HG03520 (cell line): Measurements from ENCODE around the gene CELF4.

Experiments used
- ATAC-seq: cut with Tn5 transposase; IDR thresholded peaks from one replicate; pipeline ENCODE4 v1.9.1; 2021; ENCODE audit warnings: mild to moderate bottlenecking, moderate library complexity; ENCODE audit not compliant: unreplicated experiment

CELF4 gene

DNA sequence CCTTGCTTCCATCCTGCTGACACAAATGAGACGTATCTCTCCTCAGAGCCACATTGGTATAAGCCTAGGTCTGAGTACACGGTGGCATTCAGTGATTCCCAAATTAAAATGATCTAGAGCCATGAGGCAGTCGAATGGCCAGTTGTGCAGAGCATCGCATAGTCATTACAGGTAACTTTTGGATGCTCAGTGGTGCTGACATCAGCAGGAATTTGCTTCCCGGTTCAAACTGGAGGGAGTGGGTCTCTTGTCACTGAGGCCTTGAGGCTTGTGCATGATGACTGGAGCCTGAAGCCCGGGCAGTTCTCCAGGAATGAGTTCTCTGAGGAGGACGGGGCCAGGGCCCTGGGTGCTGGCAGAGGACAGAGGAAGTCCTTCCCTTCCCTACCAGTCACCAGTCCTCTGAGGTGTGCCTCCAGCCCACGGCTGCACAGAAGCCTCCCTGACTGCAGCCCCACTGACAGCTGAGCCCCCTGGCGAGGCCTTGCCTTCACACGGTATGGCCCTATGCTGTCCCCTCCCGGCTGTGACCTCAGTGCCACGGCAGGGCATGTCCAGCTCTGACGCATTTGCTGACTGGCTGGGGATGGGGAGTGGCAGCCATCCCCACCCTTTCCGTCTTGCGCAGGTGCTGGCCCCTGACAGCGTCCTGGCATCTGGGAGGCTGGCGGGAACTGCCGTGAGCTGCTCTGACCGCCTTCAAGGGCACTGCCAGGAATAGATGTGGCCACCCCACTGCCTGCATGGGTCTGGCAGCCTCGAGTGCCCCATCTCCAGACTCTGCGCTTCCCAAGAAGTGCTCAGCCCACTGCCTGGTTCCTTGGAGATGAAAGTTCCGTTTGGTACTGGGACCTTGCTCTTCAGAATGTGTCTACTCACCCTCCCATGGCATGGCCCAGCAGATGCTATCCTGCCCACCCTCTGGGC is 117.4 kb downstream of the CELF4 start:
- ATAC-seq: no peak

DNA sequence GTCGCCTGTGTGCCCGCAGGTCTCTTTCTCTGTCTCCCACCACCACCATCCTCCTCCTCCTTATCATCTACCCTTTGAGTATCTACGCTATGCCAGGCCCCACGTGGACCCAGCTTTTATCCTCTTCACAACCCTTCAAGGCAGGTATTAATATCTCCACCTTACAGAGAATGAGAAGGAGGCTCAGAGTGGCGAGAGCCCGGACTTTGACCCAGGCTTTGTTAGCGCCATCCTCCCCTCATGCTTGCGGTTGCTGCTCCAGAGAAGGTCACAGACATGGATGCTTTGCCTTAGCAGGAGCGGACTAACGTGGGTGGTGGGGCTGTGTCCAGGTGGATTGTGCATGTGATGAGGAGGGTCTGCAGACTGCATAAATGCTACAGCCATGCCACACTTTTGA is 119.8 kb downstream of the CELF4 start:
- ATAC-seq: no peak

DNA sequence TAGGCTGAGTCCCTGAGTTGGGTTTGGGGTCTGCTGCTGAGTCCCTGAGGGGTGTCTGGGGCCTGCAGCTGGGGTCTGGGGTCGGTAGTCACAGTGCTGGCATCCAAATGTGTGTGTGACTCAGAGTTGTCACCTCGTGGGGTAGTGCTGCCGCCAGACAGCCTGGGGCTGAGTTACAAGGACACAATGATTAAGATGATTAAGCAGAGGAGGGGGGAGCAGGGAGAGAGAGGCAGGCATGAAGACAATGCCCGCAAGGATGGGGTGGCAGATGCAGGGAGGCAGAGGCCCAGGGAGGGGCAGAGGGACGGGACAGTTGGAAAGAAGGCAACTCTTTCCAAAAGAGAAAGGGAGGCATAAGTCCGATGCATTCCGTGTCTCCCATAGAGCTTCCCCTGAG is 120.2 kb downstream of the CELF4 start:
- ATAC-seq: no peak

DNA sequence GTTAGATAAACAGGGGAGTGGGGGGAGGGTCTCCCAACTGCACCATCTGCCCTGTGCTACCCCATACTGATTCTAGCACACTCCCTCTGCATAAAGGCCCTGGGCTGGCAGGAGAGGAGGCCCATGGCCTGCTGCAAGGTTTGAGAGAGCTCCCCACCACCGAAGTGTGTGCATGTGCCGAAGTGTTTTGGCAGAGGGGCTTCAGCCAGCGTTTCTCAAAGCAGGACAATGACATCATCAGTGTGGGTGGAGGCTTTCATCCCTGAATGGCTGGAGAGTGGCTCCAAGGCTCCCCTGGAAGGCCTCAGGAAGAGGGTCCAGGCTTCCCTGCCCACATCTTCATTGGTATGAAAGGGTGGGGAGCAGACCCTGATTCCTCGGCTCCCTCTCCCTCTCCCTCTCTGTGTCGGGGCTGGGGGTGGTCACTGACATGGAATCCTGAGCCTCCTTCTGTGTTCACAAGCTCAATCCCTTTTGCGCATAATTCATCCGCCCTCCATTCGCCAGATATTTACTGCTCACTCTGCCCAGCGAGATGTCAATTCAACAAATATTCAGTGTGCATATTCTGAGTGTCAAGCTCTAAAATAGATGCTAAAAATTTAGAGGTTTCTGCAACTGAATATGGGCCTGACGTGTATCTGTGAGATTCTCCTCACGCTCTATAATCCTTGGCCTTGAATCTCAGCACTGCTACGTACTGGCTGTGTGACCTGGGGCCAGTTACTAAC is 122.1 kb downstream of the CELF4 start:
- ATAC-seq: no peak

DNA sequence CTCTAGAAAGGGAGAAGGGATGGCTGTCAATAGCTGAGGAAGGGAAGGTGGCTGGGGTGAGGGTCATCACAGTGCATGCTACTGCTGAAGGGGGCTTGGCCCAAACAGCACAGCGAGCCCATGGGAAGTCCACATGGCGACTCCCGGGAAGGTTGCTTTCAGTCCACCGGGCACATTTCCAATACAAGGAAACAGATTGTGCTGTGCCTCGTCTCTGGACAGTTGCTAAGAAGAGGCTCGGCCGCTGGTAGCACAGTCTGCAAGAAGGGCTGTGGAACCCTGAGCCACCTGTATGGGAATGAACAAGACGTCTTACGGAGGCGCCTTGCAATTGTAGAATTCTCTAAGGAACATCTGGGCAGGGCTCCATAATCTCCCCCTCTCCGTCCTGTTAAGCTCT is 123.1 kb downstream of the CELF4 start:
- ATAC-seq: no peak

DNA sequence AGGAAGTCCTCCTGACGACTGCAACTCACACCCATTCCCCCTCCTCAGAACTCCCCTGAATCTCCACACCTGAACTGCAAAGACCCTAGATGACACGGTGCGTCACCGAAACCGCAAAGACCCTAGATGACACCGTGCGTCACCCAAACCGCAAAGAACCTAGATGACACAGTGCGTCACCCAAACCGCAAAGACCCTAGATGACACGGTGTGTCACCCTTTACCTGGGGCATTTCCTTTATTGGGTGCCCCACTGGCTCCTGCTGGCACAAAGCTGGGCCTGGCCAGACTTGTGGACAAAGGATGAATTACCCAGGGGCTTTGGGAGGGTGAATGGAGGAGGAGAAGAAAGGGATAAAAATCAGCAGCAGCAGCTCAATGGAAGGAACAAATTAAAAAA is 123.8 kb downstream of the CELF4 start:
- ATAC-seq: no peak

DNA sequence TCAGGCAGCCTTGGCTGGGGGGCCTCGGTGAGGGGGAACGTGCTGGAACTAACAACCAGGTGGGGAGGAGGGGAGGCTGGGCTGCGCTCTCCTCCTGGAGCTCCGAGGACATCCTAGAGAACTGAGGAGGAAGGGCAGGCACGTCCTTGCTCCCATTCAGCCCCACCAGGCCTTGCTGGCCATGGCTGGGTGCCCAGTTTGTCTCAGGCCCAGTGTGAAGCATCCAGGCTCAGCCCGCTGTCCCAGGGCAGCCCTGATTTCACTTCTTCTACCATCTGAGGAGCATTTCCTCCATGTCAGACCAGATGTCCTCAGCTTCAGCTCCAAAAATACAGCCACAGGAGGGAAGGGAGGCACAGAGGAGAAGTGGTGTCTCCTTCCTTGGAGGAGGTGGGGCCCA is 125.4 kb downstream of the CELF4 start:
- no peak for ATAC-seq

DNA sequence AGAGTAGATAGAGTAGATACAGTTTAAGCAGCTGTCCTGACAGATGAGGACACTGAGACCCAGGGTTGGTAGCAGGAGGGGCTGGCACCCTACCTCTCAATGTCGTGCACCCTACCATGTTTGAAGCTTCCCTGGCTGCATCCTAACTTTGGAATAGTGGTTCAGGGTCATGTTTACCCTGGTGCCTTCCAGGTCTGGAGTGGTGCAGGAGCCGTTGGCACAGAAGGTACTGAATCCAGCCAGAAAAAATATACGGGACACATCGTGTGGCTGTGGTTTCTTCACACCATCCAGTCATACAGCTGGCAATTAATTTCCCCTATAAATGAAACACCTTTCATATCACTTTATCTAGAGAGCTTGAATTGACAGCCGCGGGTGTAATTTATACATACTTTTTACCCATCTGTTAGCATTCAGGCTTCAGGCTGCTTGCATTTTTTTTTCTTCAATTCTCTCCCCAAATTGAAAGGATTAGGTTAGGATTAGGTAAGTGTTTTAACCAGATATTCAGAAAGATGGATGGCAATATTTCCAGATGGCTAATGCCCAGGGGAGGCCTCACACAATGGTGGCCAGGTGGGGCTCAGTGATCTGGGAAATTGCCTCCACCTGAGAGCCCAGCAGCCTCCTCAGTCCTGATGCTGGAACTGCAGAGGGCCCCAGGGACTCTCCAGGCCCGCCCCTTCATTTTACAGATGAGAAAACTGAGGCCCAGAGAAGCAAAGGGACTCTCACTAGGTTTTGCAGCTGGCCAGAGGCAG is 127.0 kb downstream of the CELF4 start:
- no peak for ATAC-seq

DNA sequence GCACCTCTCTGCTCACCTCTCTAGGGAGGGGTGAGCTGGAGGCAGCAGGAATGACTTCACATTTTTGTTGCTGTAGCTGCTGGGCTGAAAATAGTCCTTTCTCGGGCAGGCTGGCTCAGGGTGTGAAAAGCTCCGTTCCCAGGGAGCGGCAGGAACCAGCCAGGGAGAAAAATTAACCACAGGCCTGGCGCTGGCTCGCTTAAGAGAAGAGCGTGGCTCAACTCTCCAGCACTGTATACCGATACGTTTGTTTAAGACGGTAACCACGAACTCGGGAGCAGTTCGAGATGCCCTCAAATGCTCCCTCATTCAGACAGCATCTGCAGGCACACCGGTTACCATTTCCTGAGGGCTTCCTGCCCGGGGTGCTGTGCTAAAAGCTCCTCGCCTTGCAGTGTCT is 129.6 kb downstream of the CELF4 start:
- no peak for ATAC-seq

DNA sequence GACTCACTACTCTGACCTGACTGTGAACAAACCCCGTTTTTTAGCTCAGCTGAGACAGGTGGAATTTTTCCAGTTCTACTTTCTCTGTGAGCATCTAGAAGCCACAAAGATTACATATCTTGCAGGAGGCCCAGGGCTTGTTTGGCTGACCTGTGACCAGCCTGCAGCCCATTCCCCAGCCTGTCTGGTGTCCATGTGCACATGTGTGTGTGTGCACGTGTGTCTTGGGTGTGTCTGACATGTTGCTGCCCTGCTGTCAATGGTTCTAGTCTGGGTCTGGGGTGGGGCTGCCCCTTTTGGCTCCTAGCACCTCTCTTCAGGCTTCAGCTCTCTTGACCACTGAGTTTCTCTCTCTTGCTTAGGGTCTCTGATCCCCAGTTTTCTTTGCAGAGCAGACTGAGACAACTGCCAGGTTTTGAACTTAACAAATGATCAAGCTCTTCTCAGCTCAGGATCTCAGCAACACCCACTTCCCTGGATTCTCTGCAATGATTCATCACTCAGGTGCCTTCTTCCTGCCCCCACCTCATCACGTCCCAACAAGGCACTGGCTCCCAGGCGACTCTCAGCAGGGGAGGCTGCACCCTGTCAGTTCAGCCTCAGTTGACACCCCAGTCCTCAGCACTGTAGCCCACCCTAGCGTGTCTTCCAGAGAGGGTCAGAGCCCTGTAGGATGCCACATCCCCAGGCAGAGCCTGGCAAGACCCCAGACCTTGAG is 130.3 kb downstream of the CELF4 start:
- ATAC-seq: no peak

DNA sequence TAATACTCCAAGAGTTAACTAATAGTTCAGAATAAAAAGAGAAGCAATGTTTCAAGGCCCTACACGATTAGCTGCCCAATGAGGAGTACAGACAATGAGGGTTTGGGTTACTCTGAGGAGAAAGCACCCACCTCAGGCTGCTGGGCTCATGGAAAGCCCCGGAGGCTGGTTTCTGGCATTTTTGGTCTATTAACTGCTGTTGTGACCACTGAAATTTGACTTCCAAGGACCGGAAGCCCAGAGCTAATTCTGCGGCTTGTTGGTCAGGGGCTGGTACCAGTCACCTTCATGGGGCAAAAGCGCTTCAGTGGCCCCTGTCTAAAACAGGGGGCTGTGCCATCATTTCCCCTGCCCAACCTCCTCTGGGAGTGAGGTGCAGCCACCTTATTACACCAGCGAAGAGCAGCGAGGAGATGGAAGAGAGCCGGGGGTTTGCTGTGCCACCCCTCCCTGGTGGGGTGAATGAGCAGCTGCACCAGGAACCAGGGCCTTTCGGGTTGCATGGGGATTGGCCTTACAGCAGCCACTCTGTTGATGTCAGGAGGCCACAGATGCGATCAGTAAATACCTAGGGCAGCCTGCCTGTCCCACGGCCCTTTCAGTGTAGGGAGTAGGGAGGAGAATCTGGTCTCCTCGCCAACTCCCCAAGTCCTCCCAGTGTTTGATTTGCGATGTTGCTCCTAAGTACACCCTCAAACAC is 131.3 kb downstream of the CELF4 start:
- no peak for ATAC-seq

DNA sequence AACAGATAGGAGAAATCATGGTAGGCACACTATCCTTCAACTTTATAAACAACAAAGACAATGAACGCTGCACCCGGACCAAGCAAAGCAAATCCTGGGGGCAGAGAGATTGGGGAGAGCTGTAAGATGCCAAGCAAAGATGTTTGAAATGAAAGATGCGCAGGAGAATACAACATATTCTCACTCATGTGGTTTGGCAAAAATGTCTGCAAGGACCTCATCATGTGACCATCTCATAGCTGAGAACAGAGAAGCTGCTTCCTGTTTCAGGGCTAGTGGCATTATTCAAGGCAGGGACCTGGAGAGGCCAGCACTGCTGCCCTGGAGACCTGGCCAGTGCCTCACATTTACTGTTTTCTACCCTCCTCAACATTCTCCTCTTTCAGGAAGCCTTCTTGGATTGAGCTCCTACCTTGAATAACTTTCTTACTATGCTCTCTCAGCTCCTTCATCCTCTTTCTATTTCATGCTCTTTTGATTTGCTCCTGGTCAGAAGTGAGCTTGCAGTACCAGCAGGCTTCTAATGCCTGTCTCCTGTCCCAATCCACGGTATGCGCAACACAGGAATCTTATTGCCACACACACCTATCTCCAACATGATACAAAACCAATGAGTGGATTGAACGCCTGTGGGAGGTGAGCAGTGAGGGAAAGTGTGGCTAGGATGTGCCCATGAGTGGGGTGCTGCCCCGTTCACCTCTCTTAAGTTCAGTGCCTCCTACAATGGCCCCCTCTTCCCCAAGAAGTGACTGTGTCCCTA is 133.0 kb downstream of the CELF4 start:
- no peak for ATAC-seq

DNA sequence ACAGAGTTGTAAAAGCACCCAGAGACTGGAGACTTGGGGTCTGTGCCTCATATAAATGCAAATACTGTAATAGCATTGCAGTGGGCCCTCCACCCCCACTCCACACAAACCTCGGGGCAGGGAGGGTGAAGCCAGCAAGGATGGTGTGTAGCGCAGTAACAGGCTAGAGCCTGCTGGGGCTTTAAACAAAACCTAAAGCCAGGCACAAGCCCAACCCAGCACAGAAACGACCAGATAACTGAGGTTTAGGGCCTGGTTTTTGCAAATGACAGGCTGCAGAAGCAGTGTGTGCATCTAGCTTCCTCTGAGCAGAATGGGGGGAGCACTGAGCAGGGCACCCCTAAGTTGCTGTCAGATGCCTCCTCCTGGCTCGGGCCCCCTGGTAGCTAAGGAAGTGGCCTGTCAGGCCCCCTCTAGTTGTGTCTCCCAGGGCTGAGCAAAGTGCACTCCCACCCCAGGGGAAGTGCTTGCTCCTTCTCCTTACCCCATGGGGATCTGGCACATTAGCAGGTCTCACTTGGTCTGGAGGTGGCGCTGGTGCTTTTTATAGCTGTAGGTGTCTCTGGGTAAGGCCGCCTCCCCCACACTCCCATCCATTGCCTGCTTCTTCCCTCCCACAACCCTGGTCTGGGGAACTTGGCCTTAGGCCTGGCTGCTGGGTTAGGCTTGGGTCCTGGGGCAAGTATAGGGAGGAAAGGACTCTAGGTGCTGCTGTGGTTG is 135.1 kb downstream of the CELF4 start:
- no peak for ATAC-seq

DNA sequence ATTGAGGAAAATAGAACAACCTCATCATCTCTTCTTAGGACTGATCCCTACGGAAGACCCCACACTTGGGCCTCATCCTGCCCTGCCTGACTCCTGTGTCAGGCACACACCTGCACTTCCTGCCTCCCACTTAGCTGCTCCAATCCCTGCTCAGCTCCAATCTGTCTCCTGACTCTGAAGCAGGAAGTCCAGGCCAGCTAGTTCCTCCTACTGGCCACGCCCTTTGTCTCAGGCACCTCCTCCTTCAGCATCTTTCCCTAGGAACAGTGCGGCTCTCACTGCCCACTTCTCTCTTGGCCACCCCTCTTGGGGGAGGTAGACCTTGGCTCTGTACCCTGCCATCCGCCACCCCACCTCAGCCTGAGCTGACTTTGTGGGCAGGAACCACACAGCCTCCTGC is 135.8 kb downstream of the CELF4 start:
- ATAC-seq: no peak

DNA sequence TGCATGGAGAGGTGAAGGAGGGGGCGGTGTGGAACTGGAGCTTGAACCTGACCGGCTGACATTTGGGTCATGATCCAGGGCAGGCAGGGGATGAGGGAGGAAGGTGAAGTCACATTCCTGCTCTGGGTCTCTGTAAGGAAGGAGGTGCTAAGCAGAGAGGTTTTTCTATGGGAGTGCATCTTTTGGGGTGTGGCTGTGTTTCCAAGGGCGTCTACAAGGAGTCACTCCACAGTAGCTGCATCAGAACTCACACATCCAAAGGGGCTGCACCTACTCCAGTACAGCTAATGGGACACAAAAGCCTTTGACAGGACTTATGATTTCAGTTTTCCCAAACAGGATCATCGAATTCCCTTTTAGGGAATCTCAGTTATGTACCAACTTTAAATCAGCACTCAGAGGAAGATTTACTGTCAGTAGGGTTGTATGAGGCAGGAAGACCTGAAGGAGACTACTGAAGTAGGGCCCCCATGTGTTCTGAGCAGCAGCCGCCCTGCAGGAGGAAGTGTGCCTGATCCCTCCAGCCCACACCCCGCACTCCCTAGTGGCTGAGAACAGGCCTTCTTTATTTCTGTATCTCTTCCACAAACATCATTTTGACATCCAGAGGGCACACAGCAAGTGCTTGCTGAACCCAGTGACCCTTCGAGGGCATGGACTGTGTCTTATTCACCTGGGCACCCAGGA is 137.2 kb downstream of the CELF4 start:
- no peak for ATAC-seq

DNA sequence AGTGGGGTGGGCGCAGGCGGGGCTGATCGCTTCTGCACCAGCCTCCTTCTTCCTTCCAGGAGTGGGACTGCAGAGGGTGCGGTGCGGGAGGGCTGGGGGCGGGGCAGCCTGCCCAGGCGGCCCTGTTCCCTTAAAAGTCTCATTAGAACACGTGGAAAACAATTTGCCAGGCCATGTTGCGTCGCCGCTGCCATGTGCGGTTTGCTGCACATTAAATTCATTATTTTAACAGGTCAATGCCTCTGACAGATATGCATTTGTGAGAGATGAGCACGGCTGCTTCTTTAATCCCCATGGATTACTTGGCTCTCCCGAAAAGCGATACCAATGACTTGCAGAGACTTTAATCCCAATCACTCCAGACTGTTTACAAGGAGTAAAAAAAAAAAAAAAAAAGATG is 139.0 kb downstream of the CELF4 start:
- no peak for ATAC-seq

DNA sequence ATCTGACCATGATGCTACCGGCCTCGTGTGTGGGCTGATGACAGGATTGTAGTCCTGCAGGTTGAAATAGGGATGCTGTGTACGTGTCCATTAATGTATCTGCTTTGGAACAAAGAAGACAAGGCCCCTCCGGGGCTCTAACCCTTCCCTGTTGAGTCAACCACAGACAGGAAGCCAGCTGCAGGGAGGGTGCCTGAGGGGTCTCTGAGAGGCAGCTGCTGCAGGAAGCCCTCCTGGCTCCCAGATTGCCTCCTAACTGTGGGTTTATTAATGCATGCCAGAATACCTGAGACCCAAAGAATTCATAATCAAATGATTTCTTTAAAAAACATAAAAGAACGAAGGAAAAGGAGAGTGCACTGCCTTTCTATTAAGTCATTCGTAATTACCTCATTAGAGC is 140.4 kb downstream of the CELF4 start:
- no peak for ATAC-seq

DNA sequence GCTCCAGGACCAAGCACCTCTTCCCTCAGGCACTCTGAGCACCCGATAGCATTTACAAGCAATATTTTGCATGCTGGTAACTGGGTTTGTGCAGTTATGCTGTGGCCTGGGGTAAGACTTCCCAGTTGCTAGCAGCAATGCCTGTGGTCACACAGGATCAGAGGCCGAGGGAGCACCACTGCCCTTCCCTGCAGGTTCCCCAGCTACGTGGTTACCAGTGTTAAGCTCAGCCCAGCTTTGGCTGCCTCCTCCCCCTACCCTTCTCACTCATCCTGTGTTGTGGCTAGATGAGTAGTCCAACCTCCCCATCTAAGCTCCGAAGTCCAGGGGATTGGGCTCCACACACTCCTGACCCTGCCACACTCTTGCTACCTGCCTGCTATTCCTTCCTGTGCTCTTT is 141.1 kb downstream of the CELF4 start:
- ATAC-seq: no peak
